ENCODE measurements around the gene CYFIP1. TPM values are rescaled to one million over a fixed set of nuclear protein-coding genes. Genes with fewer than 3 reads are reported as not detected.

Gene CYFIP1
- total RNA-seq, 1 experiment from 2014 or later, result 143 TPM

GRCh38 chr15:22979238-22980188 lies 655 bp downstream of the CYFIP1 start:
- ChIA-PET CTCF (no interaction called here), POLR2A (no interaction called here), RAD21 (ENCODE audit: low non-redundant PET in 1 of 2, low total read pairs in 2 of 2, uncharacterized antibody in 2 of 2, unreplicated experiment in 2 of 2) (interaction anchor here in 1 of 2 experiments (0.7 kb wide), 1 partner anchor 53 kb away, joined by 5 read pairs; no protein-coding TSS in a partner anchor)
- DNase-seq (ENCODE audit: low read depth, low spot score) (no peak), ATAC-seq (peak; percentile 56)
- no peaks in the 10 kb centered on the region for H3K9me2 ChIP-seq (ENCODE audit: insufficient read depth)
- no peak overlapping the region for H2AFZ ChIP-seq (ENCODE audit: low read depth, low read length, poor library complexity, severe bottlenecking)
- H3K4me2 ChIP-seq (ENCODE audit: low read length), result peak overlapping the region; percentile 87
- TF ChIP-seq MAX (IDR thresholded peaks at IDR 0.05) (peak; percentile 62; the same call in 1 of the 2 replicates), EGR1 (IDR thresholded peaks at IDR 0.05; ENCODE audit: low read depth) (peak; percentile 55; the same call in 1 of the 2 replicates), ZFX (IDR thresholded peaks at IDR 0.05) (peak; percentile 74), EZH2phosphoT487 (IDR thresholded peaks at IDR 0.05; ENCODE audit: borderline replicate concordance) (no peak)
- H3K4me1 ChIP-seq (ENCODE audit: control insufficient read depth in 1 of 2, insufficient read depth in 2 of 2, low read length in 2 of 2), result peaks cover 15 to 23% of the 10 kb centered on the region in 2 experiments
- peaks cover 54% of the 10 kb centered on the region for H3K79me2 ChIP-seq (ENCODE audit: insufficient read depth, low read length)
- no peaks in the 10 kb centered on the region for H3K27me3 ChIP-seq (ENCODE audit: insufficient read depth, low read length)
- H3K4me3 ChIP-seq (replicated peaks in 1 of 2; ENCODE audit: low read depth in 1 of 2, low read length in 2 of 2), result peak overlapping the region; percentile 91 to 95
- intact Hi-C loops (cut with micrococcal nuclease), result loop anchor here (5.0 kb wide), 1 partner anchor 82 kb away; no protein-coding TSS in a partner anchor
- peak overlapping the region; percentile 93 for H3K27ac ChIP-seq (ENCODE audit: low read depth, low read length)
- H3K9ac ChIP-seq (ENCODE audit: low read length), result peak overlapping the region; percentile 80
- peaks cover 11% of the 10 kb centered on the region; the same call in 1 of the 2 replicates for H4K20me1 ChIP-seq (ENCODE audit: insufficient read depth)
- H3K9me3 ChIP-seq (ENCODE audit: control insufficient read depth in 1 of 2, insufficient read depth in 1 of 2, low read depth in 1 of 2, low read length in 2 of 2), result no peaks in the 10 kb centered on the region
- TSS peak; percentile 50 for BruUV-seq (replicated peaks)
- H3K36me3 ChIP-seq (ENCODE audit: control insufficient read depth in 1 of 2, insufficient read depth in 2 of 2, low read length in 2 of 2), result no peaks in the 10 kb centered on the region

- CTCF ChIA-PET, result no interaction called here
These were observed 1.4 kb downstream of the CYFIP1 start for GRCh38 chr15:22978691-22979237.

More at GRCh38 chr15:22978691-22979237, 1.4 kb downstream of the CYFIP1 start:
- DNase-seq (ENCODE audit: low read depth, low spot score), result no peak
- peak; percentile 46 for ATAC-seq
- Histone ChIP-seq H3K4me1 (ENCODE audit: control insufficient read depth in 1 of 2, insufficient read depth in 2 of 2, low read length in 2 of 2) (peaks cover 15 to 23% of the 10 kb centered on the region in 2 experiments), H3K9me3 (ENCODE audit: control insufficient read depth in 1 of 2, insufficient read depth in 1 of 2, low read depth in 1 of 2, low read length in 2 of 2) (no peaks in the 10 kb centered on the region), H3K4me3 (replicated peaks in 1 of 2; ENCODE audit: low read depth in 1 of 2, low read length in 2 of 2) (peak overlapping the region; percentile 91 to 95), H3K9me2 (ENCODE audit: insufficient read depth) (no peaks in the 10 kb centered on the region), H2AFZ (ENCODE audit: low read depth, low read length, poor library complexity, severe bottlenecking) (no peak overlapping the region), H4K20me1 (ENCODE audit: insufficient read depth) (peaks cover 11% of the 10 kb centered on the region; the same call in 1 of the 2 replicates), H3K36me3 (ENCODE audit: control insufficient read depth in 1 of 2, insufficient read depth in 2 of 2, low read length in 2 of 2) (no peaks in the 10 kb centered on the region), H3K4me2 (ENCODE audit: low read length) (peak overlapping the region; percentile 87), H3K27ac (ENCODE audit: low read depth, low read length) (peak overlapping the region; percentile 93; the same call in 1 of the 2 replicates), H3K27me3 (ENCODE audit: insufficient read depth, low read length) (no peaks in the 10 kb centered on the region), H3K79me2 (ENCODE audit: insufficient read depth, low read length) (peaks cover 61% of the 10 kb centered on the region), H3K9ac (ENCODE audit: low read length) (peak overlapping the region; percentile 80)
- intact Hi-C loops (cut with micrococcal nuclease), result no loop called here
- TF ChIP-seq ATF3 (IDR thresholded peaks at IDR 0.05), result no peak
- no peak for TF ChIP-seq JUND (IDR thresholded peaks at IDR 0.05)
- no peak for TF ChIP-seq ZBTB33 (IDR thresholded peaks at IDR 0.05; ENCODE audit: extremely low read depth, insufficient replicate concordance, low read length)
- no peak for TF ChIP-seq SRF (IDR thresholded peaks at IDR 0.05; ENCODE audit: low read depth)
- TF ChIP-seq MAX (IDR thresholded peaks at IDR 0.05), result no peak
- TF ChIP-seq ZFX (IDR thresholded peaks at IDR 0.05), result no peak
- TF ChIP-seq RAD21 (IDR thresholded peaks at IDR 0.05; ENCODE audit: low read depth), result no peak
- TF ChIP-seq EZH2 (IDR thresholded peaks at IDR 0.05), result no peak
- no peak for TF ChIP-seq POLR2A (IDR thresholded peaks at IDR 0.05; ENCODE audit: borderline replicate concordance, extremely low read depth, insufficient read depth, insufficient read length)
- TF ChIP-seq SP1 (IDR thresholded peaks at IDR 0.05; ENCODE audit: low read depth), result no peak
- TF ChIP-seq YY1 (IDR thresholded peaks at IDR 0.05; ENCODE audit: extremely low read depth, insufficient replicate concordance, low read depth, low read length), result no peak
- ChIA-PET POLR2A (no interaction called here), RAD21 (ENCODE audit: low non-redundant PET in 1 of 2, low total read pairs in 2 of 2, uncharacterized antibody in 2 of 2, unreplicated experiment in 2 of 2) (interaction anchor here in 1 of 2 experiments (0.7 kb wide), 1 partner anchor 52 kb away, joined by 5 read pairs; no protein-coding TSS in a partner anchor)
- no TSS peak for BruUV-seq (replicated peaks)

All from HCT116 (cell line).